SK-N-SH (cell line): ENCODE results near the gene PLXNB1. TPM values are rescaled to one million over a fixed set of nuclear protein-coding genes. Genes with fewer than 3 reads are reported as not detected.

ENCODE experiments used
- CTCF ChIA-PET: fragments of 300-600, 350-600 bp; formaldehyde crosslinking; extraction: SDS; loops from one replicate; lab custom pipeline; 2021; lab: Yijun Ruan, JAX
- POLR2A ChIA-PET: fragments of 350-600 bp; sonication (Branson Sonifier 250); formaldehyde crosslinking; extraction: SDS; loops from one replicate; lab custom pipeline; 2020; ENCODE audit warnings: antibody characterized with exemption, inconsistent platforms; lab: Yijun Ruan, JAX
- DNase-seq: peaks from one replicate; pipeline ENCODE4 v3.0.0; 2012
- H2AFZ ChIP-seq: fragments of 200-600 bp; sonication (generic); 2 replicates; pipeline ENCODE4 v1.8.1; 2016; ENCODE audit warnings: antibody characterized with exemption, mild to moderate bottlenecking, low read depth
- H3F3A ChIP-seq: fragments of 200-600 bp; sonication (generic); replicated peaks from 2 replicates; pipeline ENCODE3; 2016; ENCODE audit warnings: antibody characterized with exemption, mild to moderate bottlenecking; ENCODE audit not compliant: insufficient read depth
- H3K27ac ChIP-seq, 2 experiments: fragments of 200-500 bp in 1 of 2; fragments of 200-600 bp in 1 of 2; sonication (Bioruptor generic) in 1 of 2; sonication (generic), shearing (Covaris generic) in 1 of 2; 2 replicates each; pipeline versions ENCODE4 v1.5.1 to v1.6.1; 2014 to 2016; ENCODE audit warnings: low read depth in 2 of 2, inconsistent platforms in 1 of 2, low read length in 1 of 2, mild to moderate bottlenecking in 1 of 2, mixed read lengths in 1 of 2
- H3K27me3 ChIP-seq: fragments of 200-600 bp; sonication (generic), shearing (Covaris generic); 2 replicates; pipeline ENCODE4 v1.6.1; 2016; ENCODE audit warnings: mixed run types; ENCODE audit not compliant: insufficient read depth
- H3K36me3 ChIP-seq, 2 experiments: fragments of 200-500 bp in 1 of 2; fragments of 200-600 bp in 1 of 2; sonication (Bioruptor generic) in 1 of 2; sonication (generic) in 1 of 2; replicated peaks in 1 of 2; 2 replicates each; pipeline versions ENCODE3 to v1.5.1; 2014 to 2016; ENCODE audit warnings: low read length in 1 of 2, mild to moderate bottlenecking in 1 of 2; ENCODE audit not compliant: insufficient read depth in 2 of 2, control insufficient read depth in 1 of 2
- H3K4me1 ChIP-seq, 2 experiments: fragments of 200-500 bp in 1 of 2; fragments of 200-600 bp in 1 of 2; sonication (Bioruptor generic) in 1 of 2; sonication (generic), shearing (Covaris generic) in 1 of 2; 2 replicates each; pipeline versions ENCODE4 v1.5.1 to v1.6.1; 2014 to 2016; ENCODE audit warnings: low read depth in 1 of 2, low read length in 1 of 2, mixed run types in 1 of 2; ENCODE audit not compliant: insufficient read depth in 2 of 2, control insufficient read depth in 1 of 2
- H3K4me2 ChIP-seq: fragments of 200-600 bp; sonication (generic), shearing (Covaris generic); 2 replicates; pipeline ENCODE4 v1.6.1; 2017; ENCODE audit warnings: mixed run types
- H3K4me3 ChIP-seq, 2 experiments: fragments of 200-500 bp in 1 of 2; fragments of 200-600 bp in 1 of 2; sonication (Bioruptor generic) in 1 of 2; sonication (generic), shearing (Covaris generic) in 1 of 2; 2 replicates each; pipeline versions ENCODE4 v1.5.1 to v1.8.1; 2014 to 2016; ENCODE audit warnings: low read depth in 2 of 2, inconsistent platforms in 1 of 2, low read length in 1 of 2, mild to moderate bottlenecking in 1 of 2, mixed read lengths in 1 of 2, moderate library complexity in 1 of 2
- H3K79me2 ChIP-seq: fragments of 200-600 bp; sonication (generic); 2 replicates; pipeline ENCODE4 v1.8.1; 2017; ENCODE audit warnings: mild to moderate bottlenecking; ENCODE audit not compliant: insufficient read depth
- H3K9ac ChIP-seq: fragments of 200-600 bp; sonication (generic); 2 replicates; pipeline ENCODE4 v1.6.1; 2017; ENCODE audit warnings: mixed run types
- H3K9me2 ChIP-seq: fragments of 200-600 bp; sonication (generic); 2 replicates; pipeline ENCODE4 v1.6.1; 2017; ENCODE audit warnings: mixed run types
- H3K9me3 ChIP-seq: fragments of 200-600 bp; sonication (generic); 2 replicates; pipeline ENCODE4 v1.6.1; 2017; ENCODE audit warnings: mixed run types, mild to moderate bottlenecking, moderate library complexity
- H4K20me1 ChIP-seq: fragments of 200-600 bp; sonication (generic); 2 replicates; pipeline ENCODE4 v1.6.1; 2017; ENCODE audit warnings: mild to moderate bottlenecking, mixed run types; ENCODE audit not compliant: insufficient read depth
- EP300 ChIP-seq, 2 experiments: IDR thresholded peaks; 2 replicates each; pipeline versions ENCODE4 v1.4.0 to v1.6.1; 2012; ENCODE audit warnings: borderline replicate concordance in 1 of 2, low read depth in 1 of 2, low read length in 1 of 2
- EZH2phosphoT487 ChIP-seq: fragments of 200-600 bp; sonication (generic); IDR thresholded peaks from 2 replicates; pipeline ENCODE4 v1.6.1; 2017; ENCODE audit warnings: low read depth, mixed run types, mild to moderate bottlenecking, antibody characterized with exemption, moderate library complexity, borderline replicate concordance
- IRF3 ChIP-seq: fragments of 150-350 bp; IDR thresholded peaks from 2 replicates; pipeline ENCODE4 v1.6.1; 2016; ENCODE audit warnings: mild to moderate bottlenecking, low read depth, low read length
- JUND ChIP-seq: IDR thresholded peaks from 2 replicates; pipeline ENCODE4 v1.4.0; 2012
- REST ChIP-seq: IDR thresholded peaks from 2 replicates; pipeline ENCODE4 v1.6.1; 2012; ENCODE audit warnings: mild to moderate bottlenecking, low read depth, low read length, moderate library complexity
- RFX5 ChIP-seq: IDR thresholded peaks from 2 replicates; pipeline ENCODE4 v1.6.1; 2012; ENCODE audit warnings: mild to moderate bottlenecking, improper control_type of control experiment, low read length
- SMC3 ChIP-seq: IDR thresholded peaks from 2 replicates; pipeline ENCODE4 v1.6.1; 2012; ENCODE audit warnings: low read depth, low read length, improper control_type of control experiment
- TCF12 ChIP-seq: IDR thresholded peaks from 2 replicates; pipeline ENCODE4 v1.4.0; 2012
- TEAD4 ChIP-seq: IDR thresholded peaks from 2 replicates; pipeline ENCODE4 v1.4.0; 2012; ENCODE audit warnings: mild to moderate bottlenecking, borderline replicate concordance; ENCODE audit not compliant: insufficient read depth
- USF2 ChIP-seq: fragments of 150-350 bp; IDR thresholded peaks from 2 replicates; pipeline ENCODE4 v1.6.1; 2017; ENCODE audit warnings: antibody characterized with exemption, low read length, low read depth, borderline replicate concordance
- whole genome bisulfite sequencing: methylation state at CpG from one replicate; pipeline ENCODE4 v1.1.6; 2017; ENCODE audit warnings: low lambda C conversion rate; 5-methylcytosine and 5-hydroxymethylcytosine counted together
- polyA plus RNA-seq, 3 experiments: library from polyadenylated mRNA; depleted of rRNA; stranded (reverse); fragments of >200 nt; gene quantifications; 2 replicates each; pipeline ENCODE4 v1.2.3, GENCODE V29; 2012

PLXNB1 gene
- polyA plus RNA-seq, 1 of the 3 experiments (the other 2 are of a cell fraction): 39.8 TPM

GRCh38 chr3:48465237-48465530 is 35.3 kb upstream of the PLXNB1 start (continued):
- TF ChIP-seq REST: no peak

- H3F3A ChIP-seq: peaks cover 22% of the 10 kb centered on the region
- H3K9ac ChIP-seq: peak overlapping the region; percentile 95
- H3K27me3 ChIP-seq: no peaks in the 10 kb centered on the region
- H3K79me2 ChIP-seq: peaks cover 36% of the 10 kb centered on the region
- no peaks in the 10 kb centered on the region for H3K9me2 ChIP-seq
- 0 out of 4 replicates have a peak overlapping the region, but pooled peaks of 1 of the 2 experiments have one; percentile 68 for H3K4me3 ChIP-seq
- 93% methylated on average over 3 of the region's 17 CpGs for WGBS
- CTCF ChIA-PET: interaction anchor here (0.5 to 8.2 kb wide), 16 partner anchors 12 to 201 kb away, joined by 3 to 136 read pairs (median 4); partner anchors contain the start of genes ATRIP, PFKFB4 and SLC26A6
- TF ChIP-seq IRF3 (no peak), TEAD4 (no peak), RFX5 (no peak), EZH2phosphoT487 (no peak), EP300 (IDR thresholded peaks at IDR 0.05; ENCODE audit: borderline replicate concordance in 1 of 2, low read depth in 1 of 2, low read length in 1 of 2) (no peak), USF2 (no peak), JUND (no peak), SMC3 (no peak), TCF12 (no peak)
- TF ChIP-seq, all 33 proteins: peak for 0
- peak overlapping the region; percentile 99 to 100 for H3K27ac ChIP-seq
- peak overlapping the region; percentile 36; the same call in 1 of the 2 replicates for H3K4me2 ChIP-seq
- H3K4me1 ChIP-seq: peaks cover 16 to 60% of the 10 kb centered on the region in 2 experiments; a peak in 2 of 4 replicates
- POLR2A ChIA-PET: interaction anchor here (0.7 to 0.9 kb wide), 2 partner anchors 13 to 85 kb away, joined by 3 to 4 read pairs; no protein-coding TSS in a partner anchor
- no peak overlapping the region for H2AFZ ChIP-seq
- no peak for DNase-seq
- no peaks in the 10 kb centered on the region for H4K20me1 ChIP-seq
- H3K9me3 ChIP-seq: no peaks in the 10 kb centered on the region
- H3K36me3 ChIP-seq: peaks cover 15 to 49% of the 10 kb centered on the region in 2 experiments
Observed at GRCh38 chr3:48464713-48465221, 34.9 kb upstream of the PLXNB1 start.
